Ishikawa (cell line): Measurements from ENCODE around the gene MMAB.

ENCODE experiments used
- EGR1 ChIP-seq: IDR thresholded peaks from 2 replicates; pipeline ENCODE4 v1.6.1; 2012
- NFIC ChIP-seq: IDR thresholded peaks from 2 replicates; pipeline ENCODE4 v1.6.1; 2012
- TAF1 ChIP-seq: IDR thresholded peaks from 2 replicates; pipeline ENCODE4 v1.6.1; 2012; ENCODE audit warnings: low read depth, mild to moderate bottlenecking
- TF ChIP-seq, protein P1 (sequence below): IDR thresholded peaks from 2 replicates; pipeline ENCODE4 v1.6.1; 2012
- TF ChIP-seq, protein P2 (sequence below): IDR thresholded peaks from 2 replicates; pipeline ENCODE4 v1.6.1; 2012; ENCODE audit warnings: low read depth, mild to moderate bottlenecking
- TF ChIP-seq, protein P3 (sequence below): IDR thresholded peaks from 2 replicates; pipeline ENCODE4 v1.6.1; 2012

DNA sequence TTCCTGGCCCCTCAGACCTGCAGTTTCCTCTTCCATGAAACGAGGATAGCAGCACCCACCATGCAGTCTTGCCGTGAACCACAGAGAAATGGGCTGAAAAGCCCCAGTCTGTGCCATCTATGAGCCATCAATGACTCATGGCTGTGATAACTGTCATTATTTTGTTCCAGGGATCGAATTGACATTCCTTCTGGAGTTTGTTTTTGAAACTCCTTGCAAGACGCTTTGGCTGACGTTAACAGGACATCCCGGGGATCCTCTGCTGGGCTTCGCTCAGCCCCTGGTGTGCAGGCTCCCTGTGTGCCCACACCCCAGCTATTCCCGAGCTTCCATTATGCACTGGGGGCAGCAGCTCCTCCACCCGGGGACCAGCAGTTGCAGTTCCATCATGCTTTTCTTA is 33.8 kb downstream of the MMAB start:
- TF ChIP-seq, protein P1, sequence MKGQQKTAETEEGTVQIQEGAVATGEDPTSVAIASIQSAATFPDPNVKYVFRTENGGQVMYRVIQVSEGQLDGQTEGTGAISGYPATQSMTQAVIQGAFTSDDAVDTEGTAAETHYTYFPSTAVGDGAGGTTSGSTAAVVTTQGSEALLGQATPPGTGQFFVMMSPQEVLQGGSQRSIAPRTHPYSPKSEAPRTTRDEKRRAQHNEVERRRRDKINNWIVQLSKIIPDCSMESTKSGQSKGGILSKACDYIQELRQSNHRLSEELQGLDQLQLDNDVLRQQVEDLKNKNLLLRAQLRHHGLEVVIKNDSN, result no peak
- TF ChIP-seq EGR1, result no peak
- no peak for TF ChIP-seq NFIC
- TF ChIP-seq TAF1, result no peak
- TF ChIP-seq, protein P2, sequence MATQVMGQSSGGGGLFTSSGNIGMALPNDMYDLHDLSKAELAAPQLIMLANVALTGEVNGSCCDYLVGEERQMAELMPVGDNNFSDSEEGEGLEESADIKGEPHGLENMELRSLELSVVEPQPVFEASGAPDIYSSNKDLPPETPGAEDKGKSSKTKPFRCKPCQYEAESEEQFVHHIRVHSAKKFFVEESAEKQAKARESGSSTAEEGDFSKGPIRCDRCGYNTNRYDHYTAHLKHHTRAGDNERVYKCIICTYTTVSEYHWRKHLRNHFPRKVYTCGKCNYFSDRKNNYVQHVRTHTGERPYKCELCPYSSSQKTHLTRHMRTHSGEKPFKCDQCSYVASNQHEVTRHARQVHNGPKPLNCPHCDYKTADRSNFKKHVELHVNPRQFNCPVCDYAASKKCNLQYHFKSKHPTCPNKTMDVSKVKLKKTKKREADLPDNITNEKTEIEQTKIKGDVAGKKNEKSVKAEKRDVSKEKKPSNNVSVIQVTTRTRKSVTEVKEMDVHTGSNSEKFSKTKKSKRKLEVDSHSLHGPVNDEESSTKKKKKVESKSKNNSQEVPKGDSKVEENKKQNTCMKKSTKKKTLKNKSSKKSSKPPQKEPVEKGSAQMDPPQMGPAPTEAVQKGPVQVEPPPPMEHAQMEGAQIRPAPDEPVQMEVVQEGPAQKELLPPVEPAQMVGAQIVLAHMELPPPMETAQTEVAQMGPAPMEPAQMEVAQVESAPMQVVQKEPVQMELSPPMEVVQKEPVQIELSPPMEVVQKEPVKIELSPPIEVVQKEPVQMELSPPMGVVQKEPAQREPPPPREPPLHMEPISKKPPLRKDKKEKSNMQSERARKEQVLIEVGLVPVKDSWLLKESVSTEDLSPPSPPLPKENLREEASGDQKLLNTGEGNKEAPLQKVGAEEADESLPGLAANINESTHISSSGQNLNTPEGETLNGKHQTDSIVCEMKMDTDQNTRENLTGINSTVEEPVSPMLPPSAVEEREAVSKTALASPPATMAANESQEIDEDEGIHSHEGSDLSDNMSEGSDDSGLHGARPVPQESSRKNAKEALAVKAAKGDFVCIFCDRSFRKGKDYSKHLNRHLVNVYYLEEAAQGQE, result no peak
- TF ChIP-seq, protein P3, sequence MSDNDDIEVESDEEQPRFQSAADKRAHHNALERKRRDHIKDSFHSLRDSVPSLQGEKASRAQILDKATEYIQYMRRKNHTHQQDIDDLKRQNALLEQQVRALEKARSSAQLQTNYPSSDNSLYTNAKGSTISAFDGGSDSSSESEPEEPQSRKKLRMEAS, result no peak
